Osteoblast (primary cell): ENCODE measurements around the gene MYOT. TPM values are rescaled to one million over a fixed set of nuclear protein-coding genes. Genes with fewer than 3 reads are reported as not detected.

Experiments
- DNase-seq: peaks from one replicate; pipeline ENCODE4 v3.0.0; 2011; ENCODE audit warnings: low spot score, mixed read lengths; ENCODE audit not compliant: insufficient read length; ENCODE audit errors: missing footprints
- H2AFZ ChIP-seq: 2 replicates; pipeline ENCODE4 v1.6.0; 2011; ENCODE audit warnings: mild to moderate bottlenecking, low read length
- H3K27ac ChIP-seq: 2 replicates; pipeline ENCODE4 v1.5.1; 2011; ENCODE audit warnings: mild to moderate bottlenecking, low read depth, low read length, moderate library complexity
- H3K27me3 ChIP-seq: 2 replicates; pipeline ENCODE4 v1.6.0; 2012; ENCODE audit warnings: mild to moderate bottlenecking, control low read depth, inconsistent platforms, low read length, moderate library complexity; ENCODE audit not compliant: insufficient read depth
- H3K36me3 ChIP-seq: 2 replicates; pipeline ENCODE4 v1.5.1; 2011; ENCODE audit warnings: mild to moderate bottlenecking, low read length, control low read depth, moderate library complexity; ENCODE audit not compliant: insufficient read depth
- H3K4me1 ChIP-seq: 2 replicates; pipeline ENCODE4 v1.5.1; 2011; ENCODE audit warnings: mild to moderate bottlenecking, low read length, control low read depth, moderate library complexity; ENCODE audit not compliant: insufficient read depth
- H3K4me2 ChIP-seq: 2 replicates; pipeline ENCODE4 v1.6.0; 2011; ENCODE audit warnings: mild to moderate bottlenecking, low read length; ENCODE audit not compliant: insufficient read depth
- H3K4me3 ChIP-seq: fragments of 200-600 bp; sonication (generic); 3 replicates; pipeline ENCODE4 v1.5.1; 2012; ENCODE audit warnings: mild to moderate bottlenecking, low read length, inconsistent platforms; ENCODE audit not compliant: insufficient read depth
- H3K79me2 ChIP-seq: 2 replicates; pipeline ENCODE4 v1.6.0; 2012; ENCODE audit warnings: mild to moderate bottlenecking, low read length, control low read depth, inconsistent platforms; ENCODE audit not compliant: insufficient read depth
- H3K9me3 ChIP-seq: 2 replicates; pipeline ENCODE4 v1.5.1; 2011; ENCODE audit warnings: low read depth, low read length, control low read depth
- H4K20me1 ChIP-seq: 2 replicates; pipeline ENCODE4 v1.6.0; 2012; ENCODE audit warnings: mild to moderate bottlenecking, low read length, control low read depth; ENCODE audit not compliant: insufficient read depth
- total RNA-seq: library from RNA; depleted of rRNA; stranded (reverse); fragments of >200 nt; gene quantifications from 2 replicates; pipeline ENCODE4 v1.2.3, GENCODE V29; 2012
- TF ChIP-seq, protein P1 (sequence below): IDR thresholded peaks from 2 replicates; pipeline ENCODE4 v1.5.1; 2011; ENCODE audit warnings: mild to moderate bottlenecking, low read depth, low read length, moderate library complexity; ENCODE audit errors: extremely low read depth

MYOT gene
- total RNA-seq, 1 donor, result not detected

- peaks cover 2% of the 10 kb centered on the region for H4K20me1 ChIP-seq
- no peak overlapping the region for H3K4me3 ChIP-seq
- no peak overlapping the region for H2AFZ ChIP-seq
- no peak overlapping the region for H3K27ac ChIP-seq
- H3K79me2 ChIP-seq, result no peaks in the 10 kb centered on the region
- H3K4me2 ChIP-seq, result no peak overlapping the region
- TF ChIP-seq, protein P1, sequence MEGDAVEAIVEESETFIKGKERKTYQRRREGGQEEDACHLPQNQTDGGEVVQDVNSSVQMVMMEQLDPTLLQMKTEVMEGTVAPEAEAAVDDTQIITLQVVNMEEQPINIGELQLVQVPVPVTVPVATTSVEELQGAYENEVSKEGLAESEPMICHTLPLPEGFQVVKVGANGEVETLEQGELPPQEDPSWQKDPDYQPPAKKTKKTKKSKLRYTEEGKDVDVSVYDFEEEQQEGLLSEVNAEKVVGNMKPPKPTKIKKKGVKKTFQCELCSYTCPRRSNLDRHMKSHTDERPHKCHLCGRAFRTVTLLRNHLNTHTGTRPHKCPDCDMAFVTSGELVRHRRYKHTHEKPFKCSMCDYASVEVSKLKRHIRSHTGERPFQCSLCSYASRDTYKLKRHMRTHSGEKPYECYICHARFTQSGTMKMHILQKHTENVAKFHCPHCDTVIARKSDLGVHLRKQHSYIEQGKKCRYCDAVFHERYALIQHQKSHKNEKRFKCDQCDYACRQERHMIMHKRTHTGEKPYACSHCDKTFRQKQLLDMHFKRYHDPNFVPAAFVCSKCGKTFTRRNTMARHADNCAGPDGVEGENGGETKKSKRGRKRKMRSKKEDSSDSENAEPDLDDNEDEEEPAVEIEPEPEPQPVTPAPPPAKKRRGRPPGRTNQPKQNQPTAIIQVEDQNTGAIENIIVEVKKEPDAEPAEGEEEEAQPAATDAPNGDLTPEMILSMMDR, result no peak
- no peaks in the 10 kb centered on the region for H3K9me3 ChIP-seq
- H3K36me3 ChIP-seq, result peaks cover 14% of the 10 kb centered on the region
- H3K4me1 ChIP-seq, result no peaks in the 10 kb centered on the region
- no peaks in the 10 kb centered on the region for H3K27me3 ChIP-seq
- no peak for DNase-seq
These were observed 65.1 kb downstream of the MYOT start for GRCh38 chr5:137932800-137933199.

- no peak overlapping the region for H3K4me2 ChIP-seq
- no peak overlapping the region for H3K4me3 ChIP-seq
- H3K79me2 ChIP-seq, result no peaks in the 10 kb centered on the region
- TF ChIP-seq, protein P1, result no peak
- H3K27ac ChIP-seq, result no peak overlapping the region
- no peaks in the 10 kb centered on the region for H3K4me1 ChIP-seq
- H3K9me3 ChIP-seq, result no peaks in the 10 kb centered on the region
- H3K27me3 ChIP-seq, result no peaks in the 10 kb centered on the region
- peaks cover 17% of the 10 kb centered on the region for H3K36me3 ChIP-seq
- peak; percentile 5 for DNase-seq
- no peak overlapping the region for H2AFZ ChIP-seq
- peaks cover 2% of the 10 kb centered on the region for H4K20me1 ChIP-seq
These were observed 65.8 kb downstream of the MYOT start for GRCh38 chr5:137933491-137933911.

DNA sequence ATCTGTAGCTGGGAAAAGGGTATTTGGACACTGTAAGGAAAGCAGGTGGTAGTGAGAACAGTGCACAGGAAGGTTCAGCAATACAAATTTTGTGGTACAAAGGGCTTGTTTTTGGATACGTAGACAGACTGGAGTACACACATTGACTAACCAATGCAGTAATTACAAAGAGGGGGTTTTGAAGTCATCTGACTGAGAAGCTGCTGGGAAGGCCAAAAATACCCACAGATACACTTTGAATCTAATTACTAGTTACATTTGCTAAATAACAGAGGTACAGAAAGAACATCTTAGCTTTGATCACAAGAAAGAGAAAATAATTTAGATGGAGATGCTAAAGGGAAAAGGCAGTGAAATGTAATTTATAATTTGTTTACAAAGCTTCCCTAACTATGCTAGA lies 67.5 kb downstream of the MYOT start:
- Histone ChIP-seq H3K4me3 (no peak overlapping the region), H3K4me2 (no peak overlapping the region), H3K27me3 (no peaks in the 10 kb centered on the region), H4K20me1 (peaks cover 2% of the 10 kb centered on the region), H2AFZ (no peak overlapping the region), H3K27ac (no peak overlapping the region), H3K79me2 (no peaks in the 10 kb centered on the region), H3K9me3 (no peaks in the 10 kb centered on the region), H3K36me3 (peaks cover 31% of the 10 kb centered on the region), H3K4me1 (no peaks in the 10 kb centered on the region)
- no peak for DNase-seq
- TF ChIP-seq, protein P1, result no peak

DNA sequence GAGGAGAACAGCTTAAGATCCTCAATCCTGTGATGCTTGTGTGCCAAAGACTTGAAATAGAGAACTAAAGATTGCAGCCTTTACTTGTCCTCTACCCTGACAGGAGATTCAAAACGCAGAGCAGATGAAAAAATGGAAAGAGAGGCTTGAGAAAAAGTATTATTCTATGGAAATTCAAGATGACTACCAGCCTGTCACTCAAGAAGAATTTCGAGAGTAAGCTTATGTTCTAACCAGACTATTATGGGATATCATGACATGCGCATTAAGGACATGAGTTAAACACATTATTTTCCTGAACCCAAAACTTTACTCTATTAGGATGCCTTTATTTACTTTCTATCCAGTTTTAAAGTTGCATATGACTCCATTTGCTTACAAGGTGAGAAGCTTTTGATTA lies 68.0 kb downstream of the MYOT start:
- H3K4me2 ChIP-seq, result no peak overlapping the region
- no peaks in the 10 kb centered on the region for H3K9me3 ChIP-seq
- H3K4me3 ChIP-seq, result no peak overlapping the region
- H3K27me3 ChIP-seq, result no peaks in the 10 kb centered on the region
- H3K27ac ChIP-seq, result no peak overlapping the region
- H3K4me1 ChIP-seq, result no peaks in the 10 kb centered on the region
- TF ChIP-seq, protein P1, result no peak
- no peaks in the 10 kb centered on the region for H3K79me2 ChIP-seq
- peaks cover 2% of the 10 kb centered on the region for H4K20me1 ChIP-seq
- no peak for DNase-seq
- H3K36me3 ChIP-seq, result peaks cover 36% of the 10 kb centered on the region
- no peak overlapping the region for H2AFZ ChIP-seq

Other genes with a start within 250 kb of the MYOT start
- 6.2 and 7.1 TPM in 2 replicates for gene KLHL3, start 131.8 kb upstream of the MYOT start, total RNA-seq
- 24.2 TPM in 2 replicates for gene HNRNPA0, start 113.5 kb upstream of the MYOT start, total RNA-seq
- under 0.01 TPM in 1 of 2 replicates, not detected in the other for gene PKD2L2, start 21.6 kb downstream of the MYOT start, total RNA-seq
- 55.7 and 59.7 TPM in 2 replicates for gene FAM13B, start 165.2 kb downstream of the MYOT start, total RNA-seq
- not detected in 2 replicates for gene WNT8A, start 216.2 kb downstream of the MYOT start, total RNA-seq